ENCODE results near the gene RNF4.
"Not testable (repeated sequence)": the region's sequence is repeated elsewhere in the genome, so short reads cannot be mapped to it uniquely, and the experiment has no call there.

Gene RNF4

DNA sequence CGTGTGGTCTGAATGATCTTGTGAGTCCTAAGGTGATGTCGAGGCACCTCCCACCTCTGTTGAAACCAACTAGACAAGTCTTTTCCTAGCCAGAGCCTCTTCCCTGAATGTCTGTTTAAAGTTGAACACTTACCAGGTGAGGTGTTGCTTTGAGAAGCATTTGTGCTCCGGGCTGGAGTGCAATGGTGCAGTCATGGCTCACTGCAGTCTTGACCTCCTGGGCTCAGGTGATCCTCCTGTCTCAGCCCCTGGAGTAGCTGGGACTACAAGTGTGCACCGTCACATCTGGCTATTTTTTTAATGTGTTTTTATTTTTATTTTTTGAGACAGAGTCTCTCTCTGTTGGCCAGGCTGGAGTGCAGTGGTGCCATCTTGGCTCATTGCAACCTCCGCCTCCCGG is 18.1 kb downstream of the RNF4 start:
- no peak for DNase-seq (ENCODE audit: low read depth, low spot score)

GRCh38 chr4:2487632-2488031 is 18.7 kb downstream of the RNF4 start:
- no peak for DNase-seq (ENCODE audit: low read depth, low spot score)

DNA sequence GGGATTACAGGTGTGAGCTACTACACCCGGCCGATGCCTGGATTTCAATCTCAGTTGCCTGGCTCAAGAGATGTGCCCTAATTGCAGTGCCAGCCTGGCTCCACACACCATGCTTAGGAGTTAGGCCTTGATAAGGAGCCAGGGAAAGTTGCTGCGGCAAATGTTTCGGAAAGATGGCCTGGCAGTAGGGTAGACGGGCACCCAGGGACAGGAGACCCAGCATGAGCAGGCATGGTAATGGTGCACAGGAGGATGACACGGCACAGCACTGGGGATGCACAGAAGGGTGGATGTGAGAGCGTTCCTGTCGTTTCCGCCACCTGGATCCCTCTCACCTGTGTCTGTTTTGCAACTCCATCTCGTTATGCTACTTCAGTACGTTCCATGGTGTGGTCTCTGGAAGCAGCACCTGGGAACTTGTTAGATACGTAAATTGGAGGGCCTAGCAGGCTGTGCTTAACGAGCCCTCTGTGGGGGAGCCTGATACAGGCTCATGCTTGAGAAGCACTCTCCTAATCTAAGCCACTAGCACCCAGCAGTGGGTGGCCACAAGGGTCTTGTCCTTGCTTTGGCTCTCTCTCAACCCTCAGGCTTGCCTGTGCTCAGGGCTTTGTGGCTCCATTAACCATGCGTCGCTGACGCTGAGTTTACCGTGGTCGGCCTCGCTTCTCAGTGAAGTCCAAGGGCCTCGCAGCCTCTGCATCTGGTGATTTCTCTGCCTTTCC is 20.3 kb downstream of the RNF4 start:
- DNase-seq (ENCODE audit: low read depth, low spot score) = no peak

DNA sequence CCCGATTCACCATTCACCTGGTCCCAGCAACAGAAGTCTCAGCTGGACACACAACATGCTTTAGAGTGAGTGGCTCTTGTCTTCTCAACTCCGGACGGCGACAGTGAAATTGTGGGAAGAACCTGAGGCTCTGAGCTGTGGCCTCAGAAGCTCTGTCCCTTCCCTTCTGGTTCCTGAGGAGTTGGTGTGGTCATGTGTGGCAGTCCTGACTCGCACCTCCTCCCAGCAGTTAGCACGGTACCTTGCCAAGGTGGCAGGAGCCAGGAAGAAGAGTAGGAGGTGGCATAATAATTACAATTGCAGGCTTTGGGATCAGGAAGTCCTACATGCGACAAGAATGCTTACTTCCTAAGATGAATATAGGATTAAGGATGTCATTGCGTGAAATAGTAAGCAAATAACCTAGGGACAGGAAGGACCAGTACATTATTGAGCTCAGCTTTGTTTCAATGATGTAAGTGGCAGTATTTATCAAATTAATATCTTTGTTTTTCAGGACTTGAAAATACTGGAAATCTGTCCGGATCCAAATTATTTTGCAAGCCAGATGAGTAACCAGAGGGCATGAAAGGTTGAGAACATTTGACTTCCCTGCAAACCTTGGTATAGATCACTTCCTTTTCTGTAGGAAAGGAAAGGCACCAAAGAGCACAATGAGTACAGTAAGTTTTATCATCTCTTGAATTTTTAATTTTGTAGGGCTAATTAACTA is 21.1 kb downstream of the RNF4 start:
- no peak for DNase-seq (ENCODE audit: low read depth, low spot score)

DNA sequence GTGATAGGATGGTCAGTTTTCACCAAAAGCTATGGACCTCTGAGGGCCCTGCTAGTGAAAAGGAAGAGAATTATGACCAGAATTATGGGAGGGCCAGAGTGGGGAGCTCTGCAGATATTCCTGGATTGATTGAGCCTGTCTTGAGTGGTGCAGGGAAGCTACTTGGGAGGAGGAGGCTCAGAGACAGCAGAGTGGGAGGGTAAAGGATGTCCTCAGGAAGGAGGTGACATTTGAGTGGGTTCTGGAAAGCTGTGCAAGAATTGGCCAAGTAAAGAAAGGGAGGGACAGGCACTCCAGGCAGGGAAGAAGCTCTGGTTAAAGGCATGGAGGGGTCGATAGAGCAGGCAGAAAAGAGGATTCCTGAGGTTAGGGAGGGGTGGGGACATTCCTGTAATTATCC is 24.1 kb downstream of the RNF4 start:
- no peak for DNase-seq (ENCODE audit: low read depth, low spot score)

GRCh38 chr4:2494992-2495391 is 26.1 kb downstream of the RNF4 start:
- DNase-seq (ENCODE audit: low read depth, low spot score) = no peak

GRCh38 chr4:2497324-2497723 is 28.4 kb downstream of the RNF4 start:
- no peak for DNase-seq (ENCODE audit: low read depth, low spot score)

DNA sequence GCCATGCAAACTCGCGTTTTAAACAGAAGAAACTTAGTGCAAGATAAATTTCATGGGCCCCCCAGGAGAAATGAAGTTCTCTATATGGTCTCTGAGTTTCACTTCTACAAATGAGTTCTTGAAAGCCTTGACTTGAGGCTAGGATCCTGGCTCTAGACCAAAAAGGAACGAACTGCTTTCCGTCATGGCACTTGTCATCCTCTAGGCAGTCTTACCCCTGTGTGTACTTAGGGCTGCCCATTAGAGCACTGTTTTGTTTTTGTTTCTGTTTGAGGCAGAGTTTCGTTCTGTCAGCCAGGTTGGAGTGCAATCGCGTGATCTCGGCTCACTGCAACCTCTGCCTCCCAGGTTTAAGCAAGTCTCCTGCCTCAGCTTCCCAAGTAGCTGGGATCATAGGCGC is 29.0 kb downstream of the RNF4 start:
- DNase-seq (ENCODE audit: low read depth, low spot score) = no peak

DNA sequence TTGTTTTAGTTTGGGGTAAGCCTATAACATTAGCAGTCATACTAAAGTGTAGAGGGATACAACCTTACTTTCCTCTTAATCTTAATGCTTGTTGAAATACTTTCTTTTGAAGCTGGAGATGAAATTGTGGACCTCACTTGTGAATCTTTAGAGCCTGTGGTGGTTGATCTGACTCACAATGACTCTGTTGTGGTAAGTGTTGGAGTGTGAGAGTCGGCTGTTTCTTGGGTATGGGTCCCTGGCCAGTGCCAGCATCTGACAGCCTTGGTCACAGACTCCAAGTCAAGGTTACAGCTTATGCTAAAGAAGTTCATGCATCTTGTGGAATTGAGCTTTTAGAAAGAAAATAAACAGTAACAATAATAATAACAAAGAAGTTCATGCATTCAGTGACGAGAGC is 31.6 kb downstream of the RNF4 start:
- DNase-seq (ENCODE audit: low read depth, low spot score) = no peak

GRCh38 chr4:2501034-2501594 is 32.2 kb downstream of the RNF4 start:
- DNase-seq (ENCODE audit: low read depth, low spot score) = no peak

- DNase-seq (ENCODE audit: low read depth, low spot score) = no peak
Measured at GRCh38 chr4:2503809-2504208, 34.9 kb downstream of the RNF4 start.

GRCh38 chr4:2507259-2507658 is 38.4 kb downstream of the RNF4 start:
- no peak for DNase-seq (ENCODE audit: low read depth, low spot score)

GRCh38 chr4:2507855-2508254 is 38.9 kb downstream of the RNF4 start:
- DNase-seq (ENCODE audit: low read depth, low spot score) = no peak

DNA sequence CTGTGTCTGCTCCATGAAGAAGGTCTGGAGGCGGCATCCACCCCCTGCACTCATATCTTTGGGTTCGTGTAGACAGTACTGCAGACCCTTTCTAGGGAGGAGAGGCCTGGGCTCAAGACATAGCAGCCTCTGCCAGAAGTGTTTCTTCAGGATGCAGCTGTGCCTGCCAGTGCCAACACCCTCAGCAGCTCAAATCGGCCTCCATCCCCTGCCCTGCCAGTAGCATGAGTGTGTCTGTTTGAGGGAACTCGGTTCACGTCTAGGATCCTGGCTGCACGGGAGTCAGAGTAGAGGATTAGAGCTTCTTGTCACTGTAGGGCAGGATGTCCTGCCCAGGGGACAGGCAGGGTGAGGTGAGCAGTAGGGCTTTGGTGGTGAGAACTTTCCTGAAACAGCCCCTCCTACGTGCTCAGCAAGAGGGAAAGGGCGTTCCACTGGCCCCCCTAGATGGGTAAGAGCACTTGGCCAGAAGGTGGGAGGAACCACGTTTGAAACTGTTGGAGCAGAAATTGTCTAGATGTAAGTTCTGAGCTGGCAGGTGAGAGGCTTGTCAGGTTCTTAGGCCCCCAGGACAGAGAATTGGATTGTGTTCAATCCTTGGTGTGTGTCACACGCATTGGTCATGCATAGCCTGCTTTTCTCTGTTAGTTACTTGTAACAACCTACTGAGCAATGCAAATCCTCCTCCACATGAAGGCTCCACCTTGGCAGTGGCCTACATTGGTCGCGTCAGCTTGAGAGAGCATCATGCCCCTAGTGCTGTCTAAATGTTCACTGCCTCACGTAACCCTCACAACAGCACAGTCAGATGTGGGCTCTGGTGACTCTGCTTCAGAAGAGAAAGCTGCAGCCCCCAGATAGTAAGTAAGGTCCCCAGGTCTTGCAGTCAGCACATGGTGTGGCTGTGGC is 41.7 kb downstream of the RNF4 start:
- no peak for DNase-seq (ENCODE audit: low read depth, low spot score)

- DNase-seq (ENCODE audit: low read depth, low spot score) = no peak
Measured at GRCh38 chr4:2511645-2512131, 42.8 kb downstream of the RNF4 start.

- no peak for DNase-seq (ENCODE audit: low read depth, low spot score)
Measured at GRCh38 chr4:2512396-2513135, 43.7 kb downstream of the RNF4 start.

DNA sequence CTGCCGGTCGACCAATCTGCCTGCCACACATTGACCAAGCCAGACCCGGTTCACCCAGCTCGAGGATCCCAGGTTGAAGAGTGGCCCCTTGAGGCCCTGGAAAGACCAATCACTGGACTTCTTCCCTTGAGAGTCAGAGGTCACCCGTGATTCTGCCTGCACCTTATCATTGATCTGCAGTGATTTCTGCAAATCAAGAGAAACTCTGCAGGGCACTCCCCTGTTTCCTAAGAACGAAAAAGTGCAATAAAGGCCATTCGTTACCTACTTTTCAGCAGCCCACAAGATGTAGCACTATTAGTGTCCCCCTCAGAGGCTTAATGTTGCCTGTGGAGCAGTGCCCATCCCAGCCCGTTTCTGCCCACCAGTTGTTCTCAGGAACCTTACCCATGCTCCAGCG is 45.3 kb downstream of the RNF4 start:
- not testable (repeated sequence) for DNase-seq (ENCODE audit: low read depth, low spot score)

DNA sequence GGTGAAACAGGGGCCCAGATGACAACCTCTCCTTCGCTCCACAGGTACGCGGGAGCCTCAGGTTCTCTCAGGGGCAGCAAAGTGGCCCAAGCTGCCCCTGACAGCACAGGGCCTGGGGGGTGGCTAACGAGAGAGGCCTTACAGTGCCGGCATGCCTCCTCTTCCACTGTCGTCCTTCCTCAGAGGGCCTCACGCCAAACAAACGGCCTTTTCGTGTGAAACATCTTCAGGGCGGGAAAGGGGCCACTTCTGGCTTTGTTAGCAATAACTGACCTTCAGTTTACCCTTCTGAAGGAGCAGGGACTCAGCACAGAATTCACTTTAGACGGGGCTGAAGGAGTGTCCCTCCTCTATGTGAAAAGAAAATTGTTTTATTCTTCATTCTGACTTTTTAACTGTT is 46.0 kb downstream of the RNF4 start:
- not testable (repeated sequence) for DNase-seq (ENCODE audit: low read depth, low spot score)

GRCh38 chr4:2515830-2516550 is 47.1 kb downstream of the RNF4 start:
- DNase-seq (ENCODE audit: low read depth, low spot score) = no peak

GRCh38 chr4:2516635-2517034 is 47.7 kb downstream of the RNF4 start:
- no peak for DNase-seq (ENCODE audit: low read depth, low spot score)

Measured in brain pericyte (primary cell).